Dermis blood vessel endothelial cell (primary cell): Measurements from ENCODE around the gene P2RY14. TPM values are rescaled to one million over a fixed set of nuclear protein-coding genes. Genes with fewer than 3 reads are reported as not detected.

Source experiments
- DNase-seq: peaks from one replicate; pipeline ENCODE4 v3.0.0; 2010
- total RNA-seq: library from RNA; depleted of rRNA; stranded (reverse); fragments of >200 nt; gene quantifications from 2 replicates; pipeline ENCODE4 v1.2.3, GENCODE V29; 2014

Gene P2RY14
- not detected in 2 replicates for total RNA-seq

DNA sequence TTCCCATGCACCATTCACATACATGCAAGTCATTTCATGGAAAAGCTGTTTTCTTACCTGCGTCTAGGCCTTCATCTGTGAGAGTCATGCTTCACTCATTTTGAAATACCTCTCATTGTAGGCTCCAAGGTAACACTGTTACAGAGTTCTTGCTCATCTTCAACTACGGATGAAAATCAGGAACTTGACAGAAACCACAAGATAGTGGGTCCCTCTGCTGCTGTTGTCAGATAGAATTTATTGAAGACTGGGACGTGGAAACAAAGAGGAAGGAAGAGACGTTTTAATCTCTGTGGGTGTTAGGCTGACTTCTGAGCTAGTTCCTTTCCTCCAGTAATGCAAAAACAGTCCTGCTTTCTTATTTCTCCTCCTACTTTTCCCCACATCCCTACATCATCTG lies at the start of gene P2RY14:
TSS of gene P2RY14 (minus strand) at position 313 of the 400 bp plus-strand sequence. CDS start 64,226 bp downstream, outside the sequence.
- DNase-seq = no peak

DNA sequence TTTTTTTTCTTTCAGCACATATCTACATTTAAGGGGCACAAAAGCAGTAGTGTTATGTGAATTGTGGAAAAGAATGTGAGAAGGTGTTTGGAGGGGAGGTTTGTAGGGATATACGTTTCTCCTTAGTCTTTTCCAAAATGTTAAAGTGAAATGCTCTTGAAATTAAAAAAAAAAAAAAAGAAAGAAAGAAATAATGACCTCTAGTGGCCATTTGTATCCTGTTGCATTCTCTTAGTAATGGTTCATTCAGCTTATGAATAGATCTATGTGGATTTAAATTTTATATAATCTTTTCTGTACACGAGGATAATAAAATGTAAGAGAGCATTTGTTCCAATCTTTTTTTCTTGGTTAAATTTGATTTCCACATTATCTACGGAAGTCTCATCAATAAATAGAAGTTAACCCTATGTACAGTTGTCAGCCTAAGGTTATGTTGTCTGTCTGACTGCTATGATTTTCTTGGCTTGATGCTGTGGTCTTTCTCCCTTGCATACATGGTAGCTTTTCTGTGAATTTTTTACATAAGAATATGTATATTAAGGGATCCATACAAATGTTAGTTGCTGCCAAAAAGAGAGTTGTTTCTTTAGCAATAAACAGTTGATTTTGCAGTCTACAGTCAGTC lies 49.3 kb upstream of the P2RY14 start:
- peak; percentile 28 for DNase-seq

DNA sequence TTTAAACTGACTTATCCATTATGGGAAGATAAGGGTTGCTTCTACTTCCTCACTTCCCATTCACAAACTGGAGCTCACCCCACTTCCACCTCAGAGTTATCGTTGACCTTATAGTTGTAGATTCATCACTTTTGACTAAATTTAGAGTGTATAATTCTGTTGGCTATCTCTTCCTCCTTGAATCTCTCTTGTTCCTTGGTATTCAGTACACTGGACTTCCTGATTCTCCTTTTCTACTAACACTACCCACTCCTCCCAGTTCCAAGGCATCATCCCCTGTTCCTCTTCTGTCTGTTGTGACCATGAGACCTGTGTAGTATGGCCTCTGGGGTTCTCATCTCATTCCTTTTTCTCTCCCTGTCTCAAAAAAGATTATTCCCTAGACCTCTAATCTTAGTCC lies 44.2 kb upstream of the P2RY14 start:
- DNase-seq = no peak

DNA sequence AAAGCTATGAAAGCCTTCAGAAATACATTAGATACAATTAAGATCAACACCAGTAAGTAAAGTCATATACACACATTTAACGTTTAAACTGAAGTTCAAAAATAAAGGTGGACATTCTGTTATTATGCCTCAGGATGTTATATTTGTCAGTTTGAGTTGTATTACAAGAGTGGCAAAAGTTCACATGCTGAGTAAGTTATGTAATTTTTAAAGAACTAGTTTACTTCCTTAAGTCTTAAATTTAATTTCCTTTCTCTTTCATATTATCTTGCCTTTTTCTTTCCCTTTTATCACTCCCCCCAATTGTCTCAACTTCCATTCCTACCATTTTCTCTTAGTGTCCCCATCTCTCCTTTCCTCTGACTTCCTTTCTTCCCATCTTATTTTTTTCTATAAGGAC lies 43.2 kb upstream of the P2RY14 start:
- DNase-seq = no peak

DNA sequence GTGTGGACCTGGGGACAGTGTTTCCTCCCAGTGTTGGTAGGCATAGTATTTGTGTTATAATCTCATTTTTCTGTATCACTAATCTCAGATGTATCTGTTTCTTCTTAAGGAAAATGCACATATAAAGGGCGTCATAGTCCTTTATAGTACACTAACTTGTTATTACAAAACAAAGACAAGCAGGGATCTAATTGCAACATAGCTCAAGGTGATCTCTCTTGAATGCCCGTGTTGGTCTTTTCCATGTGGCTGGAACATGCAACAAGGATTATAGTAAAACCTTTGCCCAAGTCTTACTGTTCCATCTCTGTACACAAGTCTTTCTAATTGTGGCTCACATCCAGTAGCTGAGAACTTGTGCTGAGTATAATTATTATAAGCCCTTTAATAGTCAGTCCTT lies 41.8 kb upstream of the P2RY14 start:
- no peak for DNase-seq

DNA sequence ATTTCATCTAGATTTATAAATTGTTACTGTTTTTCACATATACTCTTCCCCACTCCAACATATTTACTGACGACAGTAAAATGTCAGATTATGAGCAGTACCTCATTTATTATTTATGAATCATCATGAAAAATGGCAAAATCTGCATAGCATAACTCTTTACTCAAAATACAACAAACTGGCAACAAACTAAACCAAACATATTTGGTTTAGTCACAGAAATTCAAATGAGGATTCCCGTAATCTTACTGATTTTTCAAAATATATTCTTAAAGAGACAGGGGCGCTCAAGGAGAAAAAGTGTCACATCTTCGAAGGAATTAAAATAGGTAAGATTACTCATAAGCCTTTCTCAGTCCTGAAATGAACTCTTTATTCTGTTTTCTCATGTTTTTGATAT lies 41.3 kb upstream of the P2RY14 start:
- DNase-seq = no peak

DNA sequence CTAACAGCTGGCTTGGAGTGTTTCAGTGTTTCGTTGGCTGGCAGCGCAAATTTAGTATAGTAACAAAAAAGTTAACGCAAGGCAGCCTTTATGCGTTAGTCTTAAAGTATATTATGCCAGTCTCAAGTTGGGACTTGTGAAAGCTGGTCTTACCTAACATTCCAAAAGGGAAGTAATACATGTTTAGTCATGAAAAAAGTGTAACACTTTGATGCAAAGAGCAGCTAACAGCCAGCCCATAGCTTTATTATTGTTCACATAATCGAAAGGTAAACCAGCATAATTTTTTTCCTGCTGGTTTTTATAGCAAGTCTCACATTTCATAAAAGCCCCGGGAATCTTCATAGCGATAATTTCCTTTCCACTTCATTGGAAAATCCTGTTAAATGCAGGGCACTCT lies 40.6 kb upstream of the P2RY14 start:
- no peak for DNase-seq

DNA sequence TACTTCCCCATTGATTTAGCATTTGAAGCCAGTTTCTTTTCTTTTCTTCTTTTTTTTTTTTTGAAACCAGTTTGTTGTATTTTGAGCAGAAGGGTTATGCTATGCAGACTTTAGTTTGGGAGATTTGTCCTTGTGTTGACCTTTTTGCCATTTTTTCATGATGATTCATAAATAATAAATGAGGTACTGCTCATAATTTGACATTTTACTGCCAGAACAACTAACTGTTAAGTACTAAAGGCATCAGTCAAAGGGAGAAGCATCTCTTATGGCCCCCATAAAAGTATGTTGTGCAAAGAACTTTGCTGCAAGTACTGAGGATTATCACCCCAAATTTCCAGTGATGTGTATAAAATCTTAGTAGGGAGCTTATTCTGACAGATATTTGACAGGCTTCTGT lies 40.0 kb upstream of the P2RY14 start:
- DNase-seq = no peak

DNA sequence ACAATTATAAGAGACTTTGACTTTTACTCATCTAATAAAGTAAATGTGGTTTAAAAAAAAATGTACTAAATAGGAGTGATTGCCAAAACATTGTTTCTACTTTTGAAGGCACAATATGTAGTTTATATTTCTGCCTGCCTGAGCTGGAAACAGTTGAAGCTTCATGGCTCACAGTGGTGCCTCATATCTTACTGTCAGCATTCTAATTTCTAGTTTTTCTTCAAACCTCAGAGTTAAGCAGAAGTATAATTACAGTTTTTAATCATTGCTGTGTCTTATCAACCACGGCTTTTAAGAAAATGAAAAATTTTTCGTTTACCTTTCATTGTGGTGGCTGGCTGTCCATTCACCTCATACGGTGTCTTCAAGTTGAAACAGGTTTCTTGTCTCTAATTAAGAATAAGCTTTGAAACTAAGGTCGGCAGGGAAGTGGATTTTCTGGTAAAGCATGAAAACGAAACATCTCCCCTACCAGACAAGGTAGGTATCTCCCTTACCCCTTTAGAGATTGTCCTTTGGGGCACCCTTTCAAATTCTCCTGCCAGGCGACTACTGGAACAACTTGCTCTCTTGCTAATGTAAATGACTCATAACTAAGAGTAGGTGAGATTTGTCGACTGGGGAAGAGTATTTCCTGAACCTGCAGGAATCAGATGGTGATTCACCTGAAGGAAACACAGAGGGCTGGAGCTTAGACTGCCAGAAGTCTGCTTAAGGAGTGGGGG lies 38.1 kb upstream of the P2RY14 start, which contains the start of gene GPR87:
TSS of gene GPR87 (minus strand) at position 554 of the 725 bp plus-strand sequence. CDS start 16,720 bp downstream, outside the sequence.
- peak; percentile 5 for DNase-seq

DNA sequence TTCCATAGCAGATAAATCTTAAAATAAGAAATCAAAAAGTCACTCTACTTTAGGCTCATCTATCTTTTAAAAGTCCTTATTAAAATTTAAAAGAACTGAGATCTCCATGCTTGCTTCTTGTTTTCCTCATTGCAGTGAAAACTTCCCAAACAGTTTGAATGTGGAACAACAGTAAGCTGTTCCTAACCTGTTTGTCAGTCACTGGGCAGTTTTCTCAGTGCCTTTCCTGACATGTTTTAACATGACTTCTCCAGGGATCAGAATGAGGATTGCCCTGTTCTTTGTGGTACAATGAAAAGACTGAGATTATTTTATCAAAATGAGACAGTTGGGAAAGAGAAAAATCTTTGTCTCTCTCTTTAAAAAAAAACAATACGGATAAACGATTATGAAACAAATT lies 37.5 kb upstream of the P2RY14 start:
- DNase-seq = no peak

DNA sequence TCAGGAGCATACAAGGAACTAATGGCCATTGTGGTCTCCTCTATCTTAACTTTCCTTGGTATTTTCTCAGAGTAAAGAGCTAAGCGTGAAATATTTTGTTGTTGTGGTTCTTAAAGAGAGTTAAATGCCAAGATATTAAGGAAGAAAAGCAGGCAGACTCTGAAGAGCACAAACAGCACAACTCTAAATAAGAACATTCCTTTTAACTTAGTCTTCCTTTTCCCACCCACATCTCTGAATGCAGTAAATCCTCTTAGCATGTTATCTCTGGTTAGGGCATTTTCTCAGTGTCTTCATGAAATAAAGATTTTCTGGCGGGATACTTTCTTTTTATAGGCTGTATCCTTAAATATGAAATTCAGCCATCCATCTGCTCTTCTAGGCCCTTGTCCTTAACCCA lies 36.8 kb upstream of the P2RY14 start:
- DNase-seq = no peak

DNA sequence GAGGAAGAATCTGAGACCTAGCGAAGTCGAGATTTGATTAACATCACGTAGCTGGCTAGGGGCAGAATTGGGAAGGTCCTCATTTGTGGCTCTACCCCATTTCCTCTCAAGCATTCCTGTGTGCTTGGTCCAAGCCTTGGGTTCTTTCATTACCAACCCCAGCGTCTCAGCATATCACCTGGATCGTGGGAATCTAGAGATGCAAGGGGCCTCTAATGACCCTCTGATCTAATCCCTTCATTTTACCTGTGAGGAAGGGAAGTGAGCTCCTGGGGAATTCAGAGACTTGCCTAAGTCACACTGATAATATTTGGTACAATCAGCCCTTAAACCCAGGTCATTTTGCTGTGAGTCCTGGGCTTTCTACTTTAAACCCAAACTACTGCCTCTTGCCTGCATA lies 36.3 kb upstream of the P2RY14 start:
- DNase-seq = no peak

DNA sequence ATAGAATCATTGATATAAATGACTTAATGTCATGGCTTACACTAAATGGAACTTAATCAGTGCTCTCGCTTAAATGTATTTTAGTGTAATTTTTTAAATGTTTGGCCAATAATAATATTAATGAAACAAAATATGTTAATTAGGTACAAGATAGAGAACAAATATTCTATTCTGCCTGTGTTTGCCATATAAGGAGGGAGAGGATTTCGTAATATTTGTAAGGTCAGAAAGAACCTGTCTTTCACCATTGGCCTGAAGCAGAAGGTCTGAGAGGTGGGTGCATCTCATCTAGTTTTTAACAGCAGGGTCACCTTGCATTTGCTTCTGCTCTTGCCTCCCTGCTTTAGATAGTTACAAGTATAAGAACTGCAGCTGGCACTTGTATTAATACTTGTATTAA lies 35.8 kb upstream of the P2RY14 start:
- DNase-seq = no peak

DNA sequence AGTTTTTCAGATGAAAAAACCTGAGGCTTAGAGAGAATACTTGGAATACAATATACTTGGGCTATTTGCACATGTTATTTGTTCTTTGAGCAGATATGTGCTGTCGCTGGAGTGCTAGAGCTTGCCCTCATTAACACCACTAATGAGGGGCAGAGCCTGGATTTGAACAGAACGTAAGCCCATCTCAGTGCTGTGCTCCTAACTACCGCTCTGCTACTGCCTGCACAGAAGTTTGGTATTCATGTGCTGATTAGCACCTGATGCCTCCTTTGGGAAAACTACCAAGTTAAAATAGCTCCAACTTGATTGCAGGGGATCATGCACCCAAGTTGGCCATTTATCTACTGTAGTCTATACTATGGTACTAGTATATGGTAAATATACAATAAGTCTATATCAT lies 34.6 kb upstream of the P2RY14 start:
- no peak for DNase-seq

DNA sequence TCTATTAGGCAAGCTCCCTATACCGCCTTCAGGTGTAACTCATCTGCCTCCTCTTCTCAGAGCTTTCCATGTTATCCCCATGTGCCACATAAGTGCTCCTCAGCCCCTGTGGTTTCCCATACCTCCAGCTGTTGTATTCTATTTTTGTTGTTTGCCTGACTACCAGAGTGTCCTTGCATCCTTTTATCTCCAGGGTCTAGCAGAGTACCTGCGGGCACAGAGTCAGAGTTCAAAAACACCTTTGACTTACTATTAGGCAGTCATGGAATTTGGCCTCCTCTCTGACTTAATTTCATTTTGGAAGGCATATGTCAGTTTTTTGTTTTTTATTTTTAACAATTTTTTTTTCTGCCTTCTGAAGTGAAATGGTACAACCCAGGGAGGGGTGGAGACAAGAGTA lies 31.2 kb upstream of the P2RY14 start:
- DNase-seq = no peak

DNA sequence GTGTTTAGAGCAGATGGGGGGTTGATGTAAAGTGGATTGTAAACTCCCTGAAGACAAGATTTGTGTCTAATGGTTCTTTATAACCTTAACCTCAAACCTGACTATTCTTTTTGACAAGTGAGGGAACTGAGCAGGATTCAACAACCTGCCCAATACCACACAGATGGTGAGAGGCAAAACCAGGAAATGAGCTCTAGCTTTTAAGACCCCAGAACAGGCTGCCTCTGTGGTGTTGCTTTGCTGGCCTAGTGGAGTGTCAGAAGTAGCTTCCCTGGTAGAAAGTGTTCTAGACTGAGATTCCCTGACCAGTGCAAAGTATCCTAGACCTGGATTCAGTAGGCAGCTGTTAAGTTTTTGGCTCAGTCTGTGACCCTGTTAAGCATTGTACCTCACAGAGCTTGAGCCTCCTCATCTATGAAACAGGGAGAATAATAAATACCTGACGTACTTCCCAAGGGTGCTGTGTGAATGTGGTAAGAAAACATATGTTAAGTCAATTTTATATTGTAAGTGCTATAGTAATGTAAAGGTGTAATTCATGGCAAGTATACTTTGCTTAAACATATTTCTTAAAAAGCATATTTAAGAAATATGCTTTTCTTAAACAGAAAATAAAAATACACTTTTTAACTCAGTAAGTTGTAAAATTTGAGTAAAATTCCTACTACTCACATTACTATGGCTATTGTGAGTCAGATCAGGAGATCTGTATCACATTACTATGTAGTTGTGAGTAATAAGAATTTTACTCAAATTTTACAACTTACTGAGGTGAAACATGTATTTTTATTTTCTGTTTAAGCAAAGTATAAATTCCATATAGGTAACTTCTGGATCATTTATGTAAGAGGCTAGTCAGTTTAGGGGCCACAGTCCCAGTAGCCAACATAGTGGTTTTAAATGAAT lies 29.5 kb upstream of the P2RY14 start:
- DNase-seq = no peak

DNA sequence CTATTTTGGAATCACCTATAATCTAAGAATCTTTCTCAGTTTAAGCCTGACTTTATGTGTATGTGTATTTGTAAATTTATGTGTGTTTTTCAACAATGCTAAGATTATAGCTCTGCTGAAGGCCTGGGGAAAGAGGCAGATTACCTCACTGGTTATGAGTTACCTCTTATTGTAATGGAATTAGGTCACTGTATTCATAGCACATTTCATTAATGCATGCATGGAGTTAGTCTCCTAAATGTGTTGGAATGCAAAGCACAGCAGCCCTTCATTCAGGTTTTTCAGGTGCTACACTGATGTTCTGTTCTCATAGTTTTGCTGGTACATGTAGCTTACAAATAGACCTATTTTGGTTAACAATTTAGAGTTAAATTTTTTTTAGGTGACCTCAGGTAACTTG lies 28.8 kb upstream of the P2RY14 start:
- DNase-seq = no peak

DNA sequence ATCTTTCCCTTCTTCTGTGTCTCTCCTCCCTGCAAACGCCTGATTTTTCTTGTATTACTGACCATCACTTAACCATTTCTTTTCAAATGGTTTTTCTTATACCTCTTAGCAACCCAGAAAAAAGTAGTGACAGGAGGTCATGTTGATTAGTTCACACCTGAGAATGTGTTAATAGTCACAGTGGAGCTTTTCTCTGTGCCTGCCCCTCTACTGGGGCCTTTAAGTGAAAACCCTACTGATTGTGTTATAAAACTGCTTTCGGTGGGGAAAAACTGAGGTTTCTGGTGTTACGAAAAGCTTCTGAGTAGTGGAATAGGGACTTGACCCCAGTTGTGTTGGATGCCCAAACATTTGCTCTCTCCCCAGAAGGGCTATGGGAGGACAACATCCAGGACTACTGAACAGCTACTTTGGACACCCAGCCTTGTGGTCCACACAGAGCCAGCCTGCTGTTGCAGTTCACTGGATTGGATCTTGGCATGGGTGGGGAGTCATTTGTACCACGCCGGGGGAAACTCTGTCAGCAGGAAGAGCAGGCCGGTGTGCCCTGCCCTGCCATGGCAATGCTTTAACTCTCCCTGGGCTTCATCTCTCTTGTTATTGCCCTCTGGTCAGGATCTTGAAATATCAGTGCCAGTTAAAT lies 27.9 kb upstream of the P2RY14 start:
- DNase-seq = no peak

DNA sequence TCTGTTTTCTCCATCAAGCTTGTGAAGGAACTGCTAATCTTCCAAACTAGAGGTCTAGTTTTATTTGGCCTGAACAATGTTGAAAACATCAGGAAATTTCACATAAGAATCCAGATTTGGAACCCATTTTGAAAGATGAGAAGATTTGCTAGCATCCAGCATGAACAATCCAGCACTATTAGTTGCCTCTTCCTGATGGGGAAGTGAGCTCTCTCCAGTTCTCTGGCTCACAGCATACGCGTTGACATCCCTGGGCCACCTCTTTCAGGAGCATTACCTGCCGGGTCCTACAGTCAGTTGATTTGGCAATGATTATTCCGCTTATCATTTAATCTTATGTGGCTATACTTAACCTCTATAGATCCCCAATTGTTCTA lies 27.4 kb upstream of the P2RY14 start:
- no peak for DNase-seq

DNA sequence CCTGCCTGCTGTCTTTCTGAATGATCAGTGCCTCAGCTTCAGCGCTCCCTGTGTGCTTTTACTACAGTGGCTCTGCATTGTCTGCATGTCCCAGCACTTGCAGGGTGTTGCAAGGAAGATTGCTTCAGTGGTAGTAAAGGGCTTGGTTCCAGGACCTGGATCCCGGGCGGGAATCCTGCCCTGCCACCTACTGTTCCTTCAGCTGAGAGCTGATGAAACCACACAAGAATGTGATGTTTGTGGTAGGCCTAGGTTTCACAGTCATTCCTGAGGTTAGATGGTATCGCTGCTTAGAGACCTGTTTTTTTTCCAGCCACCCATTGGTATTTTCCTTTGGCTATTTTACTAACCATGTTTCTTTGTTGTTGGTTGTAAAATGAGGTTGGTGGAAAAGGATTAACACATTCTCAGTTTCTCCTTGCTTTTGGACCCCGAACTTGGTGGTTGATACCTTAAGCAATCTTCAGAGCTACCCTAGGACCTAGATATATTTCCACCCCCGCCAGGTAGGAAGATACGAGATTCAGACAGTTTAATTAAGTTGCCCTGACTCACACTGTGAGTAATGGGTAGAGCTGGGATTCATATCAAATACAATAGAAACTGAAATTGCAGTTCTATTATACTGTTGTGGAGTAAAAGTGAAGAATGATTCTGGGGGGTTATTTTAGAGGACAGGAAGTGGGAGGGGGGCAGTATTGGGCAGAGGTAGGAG lies 26.9 kb upstream of the P2RY14 start:
- no peak for DNase-seq

DNA sequence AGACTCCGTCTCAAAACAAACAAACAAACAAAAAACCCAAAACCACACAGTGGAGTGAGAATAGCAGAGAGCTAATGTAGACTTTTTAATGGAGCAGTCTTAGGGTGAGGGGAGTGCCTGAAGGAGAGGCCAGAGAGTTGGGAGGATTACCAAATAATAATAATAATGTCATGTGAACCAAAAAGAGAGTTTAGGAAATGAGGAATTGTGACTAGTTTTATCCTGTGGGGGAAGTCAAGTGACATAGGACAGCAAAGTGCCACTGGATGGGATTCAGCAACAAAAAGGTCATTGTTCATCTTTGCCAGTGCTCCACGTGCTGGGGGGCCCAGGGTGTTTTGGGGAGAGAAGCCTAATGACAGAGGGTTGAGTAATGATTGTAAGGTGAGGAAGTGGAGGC lies 25.4 kb upstream of the P2RY14 start:
- no peak for DNase-seq

DNA sequence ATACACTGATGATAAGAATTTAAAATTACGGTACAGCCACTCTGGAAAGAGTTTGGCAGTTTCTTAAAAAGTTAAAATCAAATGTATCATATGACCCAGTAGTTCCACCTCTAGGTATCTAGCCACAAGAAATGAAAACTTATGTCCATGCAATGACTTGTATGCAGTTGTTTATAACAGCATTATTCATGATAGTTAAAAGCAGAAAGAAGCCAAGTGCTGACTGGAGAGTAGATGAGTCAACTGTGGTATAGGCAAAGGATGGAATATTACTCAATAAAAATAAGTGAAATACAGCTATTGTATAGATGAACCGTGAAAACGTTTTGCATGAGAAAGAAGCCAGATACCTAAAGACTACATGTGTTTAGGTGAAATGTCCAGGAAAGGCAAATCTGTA lies 23.4 kb upstream of the P2RY14 start:
- no peak for DNase-seq
